Activated CD4-positive, alpha-beta T cell treated with anti-CD3 and anti-CD28 coated beads, Interleukin-2, amount 10 ng/mL, durations not matched to agents 7 days and 5 days (primary cell): ENCODE measurements around the gene SIPA1L3. TPM values are rescaled to one million over a fixed set of nuclear protein-coding genes. Genes with fewer than 3 reads are reported as not detected.
A peak's percentile ranks its signal among the peaks of the same experiment; 100 is the strongest.

ENCODE experiments used
- CTCF ChIA-PET: fragments of 350-600 bp; sonication (Branson Sonifier 250); formaldehyde crosslinking; loops from one replicate; lab custom pipeline; 2021; ENCODE audit warnings: antibody characterized with exemption; lab: Charles Lee
- POLR2A ChIA-PET: fragments of 350-600 bp; sonication (Branson Sonifier 250); formaldehyde crosslinking; loops from one replicate; lab custom pipeline; 2021; ENCODE audit warnings: antibody characterized with exemption; lab: Charles Lee
- DNase-seq: peaks from one replicate; pipeline ENCODE4 v3.0.0-alpha.2; 2020
- H3K27ac Mint-ChIP-seq: one replicate; pipeline ENCODE4 v1.8.0; 2021; ENCODE audit warnings: mild to moderate bottlenecking, moderate library complexity, mixed read lengths
- H3K27me3 Mint-ChIP-seq: one replicate; pipeline ENCODE4 v1.8.0; 2021; ENCODE audit warnings: mixed read lengths
- H3K36me3 Mint-ChIP-seq: one replicate; pipeline ENCODE4 v1.8.0; 2021; ENCODE audit warnings: low read depth, mixed read lengths
- H3K4me1 Mint-ChIP-seq: one replicate; pipeline ENCODE4 v1.8.0; 2021; ENCODE audit warnings: mixed read lengths
- H3K4me3 Mint-ChIP-seq: one replicate; pipeline ENCODE4 v1.8.0; 2021; ENCODE audit warnings: mild to moderate bottlenecking, moderate library complexity, mixed read lengths
- H3K9me3 Mint-ChIP-seq: one replicate; pipeline ENCODE4 v1.8.0; 2021; ENCODE audit warnings: mixed read lengths
- total RNA-seq, 2 experiments: library from RNA; stranded (reverse); gene quantifications; one replicate each; pipeline ENCODE4 v1.2.3, GENCODE V29; 2021

SIPA1L3 gene
- total RNA-seq, 2 experiments from 2014 or later = 17.1 to 25.0 TPM

DNA sequence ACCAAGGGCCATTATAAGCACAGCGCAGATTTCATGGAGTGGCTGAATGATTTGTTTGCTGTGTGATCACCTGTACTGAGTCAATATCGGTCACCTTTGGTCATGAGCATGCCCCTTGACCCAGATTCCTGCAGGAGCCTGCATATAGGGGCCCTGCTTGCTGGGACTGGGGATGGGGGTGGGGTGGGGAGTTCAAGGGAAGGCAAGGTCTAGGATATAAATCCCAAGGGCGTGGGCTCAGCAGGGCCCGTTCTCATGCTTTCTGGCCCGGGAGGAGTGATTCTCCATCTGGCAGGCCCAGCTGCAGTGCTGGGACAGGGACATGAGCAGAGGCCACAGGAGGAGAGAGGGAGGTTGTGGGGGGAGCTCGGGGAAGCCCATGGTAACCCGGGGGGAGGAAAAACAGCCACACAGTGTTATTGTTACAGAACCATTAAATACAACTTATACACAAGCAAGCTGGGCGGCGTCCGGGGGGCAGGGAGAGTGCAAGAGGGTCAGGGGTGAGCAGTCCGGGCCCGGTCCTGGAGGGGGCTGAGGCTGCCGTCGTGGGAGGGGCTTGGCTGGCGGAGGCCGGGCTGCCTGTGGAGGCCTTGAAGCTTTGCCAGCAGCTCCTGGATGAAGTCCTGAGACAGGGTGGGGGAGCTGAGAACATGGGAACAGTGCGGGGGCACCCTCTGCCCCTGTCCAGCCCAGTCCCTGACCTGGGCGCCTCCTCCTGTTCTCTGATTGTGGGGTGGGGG, 344.0 kb downstream of the SIPA1L3 start:
- no peak overlapping the region for H3K4me3 Mint-ChIP-seq
- POLR2A ChIA-PET = no interaction called here
- H3K9me3 Mint-ChIP-seq = no peaks in the 10 kb centered on the region
- H3K27ac Mint-ChIP-seq = no peak overlapping the region
- CTCF ChIA-PET = interaction anchor here (0.9 to 1.4 kb wide), 3 partner anchors 16 to 136 kb away, joined by 3 to 8 read pairs (median 3); partner anchors contain the start of gene GGN
- H3K27me3 Mint-ChIP-seq = peaks cover 13% of the 10 kb centered on the region
- no peak for DNase-seq
- H3K4me1 Mint-ChIP-seq = peaks cover 7% of the 10 kb centered on the region
- H3K36me3 Mint-ChIP-seq = no peaks in the 10 kb centered on the region

DNA sequence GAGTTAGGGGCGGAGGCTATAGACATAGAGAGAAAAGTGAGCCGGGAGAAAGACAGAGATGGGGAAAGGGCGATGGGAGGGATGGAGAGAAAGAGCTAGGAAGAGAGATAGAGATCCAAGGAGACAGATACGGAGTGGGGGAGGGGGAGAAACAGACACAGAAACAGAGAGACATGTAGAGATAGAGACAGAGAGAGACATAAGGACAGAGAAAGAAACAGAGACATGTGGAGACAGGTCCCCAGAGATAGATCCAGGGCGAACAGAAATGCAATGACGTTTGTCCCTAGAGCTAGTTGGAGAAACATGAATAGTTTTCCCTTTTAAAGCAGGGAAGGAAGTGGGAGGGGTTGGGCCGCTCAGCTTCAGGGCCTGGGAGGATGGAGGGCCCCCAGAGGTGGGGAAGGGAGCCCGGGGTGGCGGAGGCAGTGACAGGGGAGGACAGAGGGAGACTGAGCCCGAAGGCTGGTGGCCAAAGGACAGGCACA, 344.6 kb downstream of the SIPA1L3 start:
- H3K4me3 Mint-ChIP-seq = no peak overlapping the region

DNA sequence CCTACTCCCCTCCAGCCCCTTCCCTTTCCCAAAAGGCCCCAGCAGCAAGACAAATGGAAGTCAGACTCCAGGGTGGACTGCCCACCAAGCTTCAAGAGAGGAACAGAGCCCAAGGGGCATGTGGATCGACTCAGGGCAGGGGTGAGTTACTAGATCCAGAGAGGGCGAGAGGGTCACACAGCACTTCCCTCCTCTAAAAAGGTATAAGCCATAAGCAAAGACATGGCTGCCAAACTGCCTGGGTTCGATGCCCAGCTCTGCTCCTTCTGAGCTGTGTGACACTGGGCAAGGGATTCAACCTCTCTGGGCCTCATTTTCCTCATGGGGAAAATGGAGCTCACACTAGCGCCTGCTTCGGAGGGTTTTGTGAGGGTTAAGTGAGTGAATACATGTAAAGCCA, 345.4 kb downstream of the SIPA1L3 start:
- Mint-ChIP-seq H3K9me3 (no peaks in the 10 kb centered on the region), H3K27me3 (peaks cover 20% of the 10 kb centered on the region), H3K36me3 (no peaks in the 10 kb centered on the region), H3K27ac (no peak overlapping the region), H3K4me3 (no peak overlapping the region), H3K4me1 (peaks cover 13% of the 10 kb centered on the region)
- ChIA-PET POLR2A (no interaction called here), CTCF (interaction anchor here (0.8 to 1.4 kb wide), 3 partner anchors 14 to 22 kb away, joined by 3 to 8 read pairs (median 6); no protein-coding TSS in a partner anchor)
- DNase-seq = no peak

More for the DNA sequence above, 344.6 kb downstream of the SIPA1L3 start:
- ChIA-PET POLR2A (no interaction called here), CTCF (interaction anchor here (0.9 to 1.4 kb wide), 3 partner anchors 17 to 136 kb away, joined by 3 to 8 read pairs (median 3); partner anchors contain the start of gene GGN)
- peaks cover 8% of the 10 kb centered on the region for H3K4me1 Mint-ChIP-seq
- no peaks in the 10 kb centered on the region for H3K9me3 Mint-ChIP-seq
- H3K27me3 Mint-ChIP-seq = peaks cover 14% of the 10 kb centered on the region
- H3K27ac Mint-ChIP-seq = peak overlapping the region; percentile 42
- DNase-seq = no peak
- no peaks in the 10 kb centered on the region for H3K36me3 Mint-ChIP-seq

DNA sequence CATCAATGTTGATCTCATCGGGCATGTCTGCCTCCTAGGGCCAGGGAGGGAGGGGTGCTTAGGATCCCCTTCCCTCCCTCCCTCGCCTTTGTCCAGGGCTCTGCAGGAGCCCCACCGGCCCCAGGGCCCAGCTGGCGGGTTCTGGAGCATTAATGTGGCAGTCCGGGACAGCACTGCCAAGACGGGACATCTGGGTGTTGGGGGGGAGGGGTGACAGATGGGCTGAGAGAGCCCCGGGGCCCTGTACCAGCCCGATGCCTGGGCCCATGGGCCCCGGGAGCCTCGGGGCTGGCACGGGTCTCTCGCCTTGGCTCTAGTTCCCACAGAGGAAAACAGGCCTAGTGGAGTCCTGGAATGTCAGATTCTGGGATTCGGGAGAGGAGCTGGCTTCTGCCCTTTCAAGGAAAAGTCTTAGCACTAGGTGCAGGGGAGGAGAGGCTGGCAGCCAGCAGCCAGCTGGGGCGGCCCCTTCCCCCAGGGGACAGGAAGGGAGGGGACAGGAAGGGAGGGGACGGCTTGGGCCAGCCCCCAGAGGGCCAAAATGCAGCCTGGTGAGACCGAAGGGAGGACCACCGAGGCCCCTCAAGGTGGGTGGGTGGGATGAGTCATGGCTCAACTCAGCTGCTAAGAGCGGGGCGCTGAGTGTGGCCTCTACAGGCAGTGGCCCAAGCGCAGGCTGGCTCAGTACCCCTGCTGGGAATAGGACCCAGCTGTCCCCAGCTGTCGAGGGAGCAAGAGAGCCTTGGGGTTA, 346.1 kb downstream of the SIPA1L3 start:
- no peaks in the 10 kb centered on the region for H3K9me3 Mint-ChIP-seq
- DNase-seq = no peak
- CTCF ChIA-PET = interaction anchor here (0.8 kb wide), 1 partner anchor 13 kb away, joined by 6 read pairs; no protein-coding TSS in a partner anchor
- no peak overlapping the region for H3K4me3 Mint-ChIP-seq
- H3K27me3 Mint-ChIP-seq = peaks cover 22% of the 10 kb centered on the region
- H3K4me1 Mint-ChIP-seq = peaks cover 13% of the 10 kb centered on the region
- H3K36me3 Mint-ChIP-seq = no peaks in the 10 kb centered on the region
- no peak overlapping the region for H3K27ac Mint-ChIP-seq
- POLR2A ChIA-PET = no interaction called here

DNA sequence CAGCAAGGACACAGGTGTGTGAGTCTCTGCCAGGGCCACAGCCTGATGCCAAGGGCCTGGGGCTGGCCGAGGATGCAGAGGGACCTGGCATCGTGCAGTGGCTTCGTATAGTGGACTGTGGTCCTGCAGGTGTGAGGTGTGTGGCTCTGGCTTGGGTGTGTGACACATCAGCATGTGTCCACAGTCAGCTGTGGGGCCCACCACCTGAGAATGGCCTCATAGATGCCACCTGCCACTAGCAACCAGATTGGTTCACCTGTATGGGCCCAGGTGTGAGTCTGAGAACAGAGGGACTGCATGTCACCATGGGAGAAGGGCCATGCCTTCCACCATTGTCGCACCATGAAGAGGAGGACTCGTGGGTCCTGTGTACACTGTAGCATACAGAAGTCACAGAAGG, 346.8 kb downstream of the SIPA1L3 start:
- peaks cover 13% of the 10 kb centered on the region for H3K4me1 Mint-ChIP-seq
- CTCF ChIA-PET = no interaction called here

DNA sequence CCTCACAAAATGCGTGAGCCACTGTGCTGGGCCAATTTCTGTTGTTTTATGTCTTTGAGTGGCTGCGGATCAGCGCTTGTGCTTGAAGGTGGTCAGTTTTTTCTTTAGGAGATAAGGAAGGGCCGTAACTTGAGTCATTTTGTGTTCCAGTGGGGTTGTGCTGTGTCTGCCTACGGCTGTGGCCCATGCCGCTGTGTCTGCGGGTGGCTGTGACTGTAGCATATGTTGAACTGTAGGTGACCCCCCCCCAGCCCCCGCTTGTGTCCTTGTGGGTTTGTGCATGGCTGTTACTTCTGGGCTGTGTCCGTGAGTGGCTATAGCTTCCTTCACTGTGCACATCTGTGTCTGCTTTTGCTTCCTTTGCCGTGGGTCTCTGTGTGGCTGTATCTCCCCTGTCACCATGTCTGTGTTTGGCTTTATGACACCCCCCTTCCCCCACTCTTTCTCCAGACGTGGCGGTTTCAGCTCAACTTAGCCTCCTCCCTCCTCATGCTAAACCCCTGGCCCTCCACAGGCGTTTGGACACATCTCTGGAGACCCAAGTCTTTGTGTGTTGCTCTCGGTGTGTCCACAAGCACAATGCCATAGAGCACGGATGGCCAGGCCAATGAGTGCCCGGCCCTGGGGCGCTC, 348.5 kb downstream of the SIPA1L3 start:
- Mint-ChIP-seq H3K4me1 (peaks cover 13% of the 10 kb centered on the region), H3K9me3 (no peaks in the 10 kb centered on the region), H3K36me3 (no peaks in the 10 kb centered on the region), H3K27ac (no peak overlapping the region), H3K27me3 (peaks cover 22% of the 10 kb centered on the region), H3K4me3 (no peak overlapping the region)
- ChIA-PET CTCF (interaction anchor here (0.6 to 1.4 kb wide), 4 partner anchors 8 to 14 kb away, joined by 3 to 5 read pairs (median 4); partner anchors contain the start of gene SPINT2), POLR2A (no interaction called here)
- DNase-seq = no peak

More for the DNA sequence above, 346.8 kb downstream of the SIPA1L3 start:
- POLR2A ChIA-PET = no interaction called here
- Mint-ChIP-seq H3K4me3 (no peak overlapping the region), H3K27me3 (peaks cover 22% of the 10 kb centered on the region), H3K27ac (no peak overlapping the region), H3K36me3 (no peaks in the 10 kb centered on the region), H3K9me3 (no peaks in the 10 kb centered on the region)
- no peak for DNase-seq

Other genes with a start within 250 kb of the SIPA1L3 start
- gene ZNF607, start 187.4 kb upstream of the SIPA1L3 start, total RNA-seq = 1 to 10 TPM; 4.5 to 6.2 TPM
- gene ZNF573, start 127.6 kb upstream of the SIPA1L3 start, total RNA-seq = 1 to 10 TPM; 7.7 to 7.9 TPM
- gene WDR87, start 614 bp upstream of the SIPA1L3 start, total RNA-seq = not detected